Activated B cell treated with CpG ODN at 0.5 μM for 24 hours (primary cell): ENCODE data around the gene SYT1. TPM values are rescaled to one million over a fixed set of nuclear protein-coding genes. Genes with fewer than 3 reads are reported as not detected.
"Not testable (repeated sequence)": the region's sequence is repeated elsewhere in the genome, so short reads cannot be mapped to it uniquely, and the experiment has no call there.

Experiments
- ATAC-seq: fragments of 200-7000 bp; cut with Tn5 transposase; one replicate; pipeline ENCODE4 v1.10.0; 2021; ENCODE audit warnings: low read depth, mild to moderate bottlenecking, moderate library complexity
- CTCF ChIA-PET: fragments of 350-600 bp; sonication (Branson Sonifier 250); formaldehyde crosslinking; loops from one replicate; lab custom pipeline; 2021; ENCODE audit warnings: antibody characterized with exemption; lab: Charles Lee
- POLR2A ChIA-PET: fragments of 350-600 bp; sonication (Branson Sonifier 250); formaldehyde crosslinking; loops from one replicate; lab custom pipeline; 2021; ENCODE audit warnings: antibody characterized with exemption; lab: Charles Lee
- DNase-seq: peaks from one replicate; pipeline ENCODE4 v3.0.0; 2022
- H3K27ac Mint-ChIP-seq: one replicate; pipeline ENCODE4 v1.8.0; 2020; ENCODE audit warnings: mixed read lengths
- H3K27me3 Mint-ChIP-seq: one replicate; pipeline ENCODE4 v1.8.0; 2021; ENCODE audit warnings: mixed read lengths
- H3K36me3 Mint-ChIP-seq: one replicate; pipeline ENCODE4 v1.8.0; 2021; ENCODE audit warnings: low read depth, mixed read lengths
- H3K4me1 Mint-ChIP-seq: one replicate; pipeline ENCODE4 v1.8.0; 2021; ENCODE audit warnings: mixed read lengths
- H3K4me3 Mint-ChIP-seq: one replicate; pipeline ENCODE4 v1.8.0; 2020; ENCODE audit warnings: mild to moderate bottlenecking, mixed read lengths
- H3K9me3 Mint-ChIP-seq: one replicate; pipeline ENCODE4 v1.8.0; 2020; ENCODE audit warnings: mixed read lengths
- CTCF ChIP-seq: fragments of 200-600 bp; IDR thresholded peaks from one replicate; pipeline ENCODE4 v1.8.0; 2022; ENCODE audit warnings: antibody characterized with exemption, mild to moderate bottlenecking
- intact Hi-C: fragments of 100-400 bp; cut with micrococcal nuclease; formaldehyde crosslinking; loops from one replicate; pipeline ENCODE4 v1.15.1; 2024
- total RNA-seq: library from RNA; stranded (reverse); gene quantifications from 2 replicates; pipeline ENCODE4 v1.2.3, GENCODE V29; 2022

The SYT1 gene
- total RNA-seq, 1 donor from 2014 or later: 0.49 TPM

DNA sequence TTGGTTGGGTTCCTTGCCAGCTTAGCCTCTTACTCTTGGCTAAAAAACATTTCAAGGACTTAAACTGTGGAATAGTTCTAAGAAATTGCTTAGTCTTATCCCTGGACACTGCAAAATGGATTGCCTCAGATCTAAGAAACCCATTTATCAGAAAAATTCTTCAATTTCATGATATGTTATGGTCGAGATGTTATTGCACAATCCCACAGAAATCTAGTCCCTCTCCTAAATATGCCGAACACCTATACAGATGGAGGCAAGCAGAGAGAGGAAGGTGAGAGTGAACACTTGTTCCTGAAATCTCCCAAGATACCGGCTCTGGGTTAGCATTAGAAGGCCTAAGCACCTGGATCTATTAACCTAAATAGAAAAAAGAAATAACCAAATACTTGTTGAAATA, 559.0 kb downstream of the SYT1 start:
- Mint-ChIP-seq H3K36me3 (no peaks in the 10 kb centered on the region), H3K27ac (no peak overlapping the region), H3K27me3 (no peaks in the 10 kb centered on the region), H3K4me3 (no peak overlapping the region), H3K9me3 (no peaks in the 10 kb centered on the region), H3K4me1 (no peaks in the 10 kb centered on the region)
- DNase-seq (no peak), ATAC-seq (no peak)
- no peak for TF ChIP-seq CTCF
- ChIA-PET CTCF (no interaction called here), POLR2A (no interaction called here)
- intact Hi-C loops: no loop called here

GRCh38 chr12:79424109-79424721, 559.6 kb downstream of the SYT1 start:
- TF ChIP-seq CTCF: no peak
- Mint-ChIP-seq H3K27me3 (no peaks in the 10 kb centered on the region), H3K4me1 (no peaks in the 10 kb centered on the region), H3K4me3 (no peak overlapping the region), H3K36me3 (no peaks in the 10 kb centered on the region), H3K27ac (no peak overlapping the region), H3K9me3 (no peaks in the 10 kb centered on the region)
- ChIA-PET CTCF (no interaction called here), POLR2A (no interaction called here)
- ATAC-seq: no peak
- intact Hi-C loops: no loop called here
- DNase-seq: no peak

DNA sequence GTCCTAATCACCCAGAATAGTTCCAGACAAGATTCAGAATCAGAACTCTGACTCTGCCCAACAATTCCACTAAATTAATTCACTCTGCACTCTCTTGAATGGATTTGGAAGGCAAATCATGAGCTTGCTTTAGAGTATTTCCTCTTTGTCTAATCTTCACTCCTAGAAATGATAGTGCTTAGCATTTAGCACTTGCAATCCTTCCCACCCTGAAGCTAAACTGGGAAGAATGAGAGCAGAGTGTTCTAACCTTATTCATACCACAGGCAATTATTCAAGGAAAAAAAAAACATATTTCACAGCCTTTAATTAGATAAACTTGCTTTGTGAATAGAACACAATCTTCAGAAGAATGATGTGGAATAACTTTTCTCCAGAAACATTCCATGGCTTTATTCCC, 561.5 kb downstream of the SYT1 start:
- Mint-ChIP-seq H3K27me3 (no peaks in the 10 kb centered on the region), H3K4me3 (no peak overlapping the region), H3K36me3 (no peaks in the 10 kb centered on the region), H3K27ac (no peak overlapping the region), H3K4me1 (no peaks in the 10 kb centered on the region), H3K9me3 (no peaks in the 10 kb centered on the region)
- intact Hi-C loops: no loop called here
- ATAC-seq: no peak
- TF ChIP-seq CTCF: no peak
- CTCF ChIA-PET: interaction anchor here (0.8 kb wide), 1 partner anchor 756 kb away, joined by 3 read pairs; no protein-coding TSS in a partner anchor
- DNase-seq: no peak
- POLR2A ChIA-PET: no interaction called here

GRCh38 chr12:79426744-79427143, 562.2 kb downstream of the SYT1 start:
- CTCF ChIA-PET: interaction anchor here (0.8 kb wide), 1 partner anchor 756 kb away, joined by 3 read pairs; no protein-coding TSS in a partner anchor
- POLR2A ChIA-PET, H3K9me3 Mint-ChIP-seq, H3K4me3 Mint-ChIP-seq, H3K36me3 Mint-ChIP-seq, intact Hi-C loops, H3K4me1 Mint-ChIP-seq, ATAC-seq, H3K27me3 Mint-ChIP-seq, DNase-seq, H3K27ac Mint-ChIP-seq: not testable (repeated sequence)

- ChIA-PET POLR2A (no interaction called here), CTCF (no interaction called here)
- intact Hi-C loops: no loop called here
- Mint-ChIP-seq H3K4me1 (no peaks in the 10 kb centered on the region), H3K27me3 (peaks cover 2% of the 10 kb centered on the region), H3K4me3 (no peak overlapping the region), H3K9me3 (no peaks in the 10 kb centered on the region), H3K27ac (no peak overlapping the region), H3K36me3 (no peaks in the 10 kb centered on the region)
- DNase-seq (no peak), ATAC-seq (no peak)
- TF ChIP-seq CTCF: no peak
Measured at GRCh38 chr12:79433465-79434072, 569.0 kb downstream of the SYT1 start.
